H1 (cell line): ENCODE data around the gene GNG14.

Experiments used
- POLR2A ChIP-seq, 2 experiments: IDR thresholded peaks; 1 replicate in 1 of 2; 2 replicates in 1 of 2; pipeline ENCODE4 v1.6.1; 2011; ENCODE audit warnings: low read depth in 2 of 2, low read length in 2 of 2, mild to moderate bottlenecking in 2 of 2; ENCODE audit errors: control extremely low read depth in 1 of 2
- TF ChIP-seq, protein P1 (sequence below): IDR thresholded peaks from 2 replicates; pipeline ENCODE4 v1.6.1; 2012; ENCODE audit warnings: inconsistent platforms

- TF ChIP-seq, protein P1, sequence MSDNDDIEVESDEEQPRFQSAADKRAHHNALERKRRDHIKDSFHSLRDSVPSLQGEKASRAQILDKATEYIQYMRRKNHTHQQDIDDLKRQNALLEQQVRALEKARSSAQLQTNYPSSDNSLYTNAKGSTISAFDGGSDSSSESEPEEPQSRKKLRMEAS: no peak
- TF ChIP-seq POLR2A (IDR thresholded peaks at IDR 0.05; ENCODE audit: control extremely low read depth in 1 of 2, low read depth in 2 of 2, low read length in 2 of 2): no peak
These were observed 10.9 kb upstream of the GNG14 start for GRCh38 chr19:12676928-12677327.
